Measurements from ENCODE around the gene ABCB9.

DNA sequence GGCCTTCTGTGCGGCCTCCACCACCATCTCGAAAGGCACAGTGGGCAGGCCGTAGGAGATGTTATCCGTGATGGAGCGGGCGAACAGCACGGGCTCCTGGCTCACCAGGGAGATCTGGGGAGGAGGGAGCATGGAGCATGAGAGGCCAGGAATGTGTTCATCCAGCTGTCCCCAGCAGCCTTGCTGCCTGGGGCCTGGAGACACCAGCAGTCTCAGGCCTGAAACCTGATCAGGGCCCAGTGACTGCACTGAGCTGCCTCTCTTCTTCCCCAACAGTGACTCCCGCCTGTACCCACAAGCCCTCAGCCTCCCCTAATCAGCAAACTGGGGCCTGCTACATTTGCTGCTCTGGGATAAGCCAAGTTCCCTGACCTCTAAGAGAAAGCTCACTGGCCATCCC, 30.9 kb downstream of the ABCB9 start:
- TF ChIP-seq POLR2A (IDR thresholded peaks at IDR 0.05): no peak
- TF ChIP-seq, protein P1, sequence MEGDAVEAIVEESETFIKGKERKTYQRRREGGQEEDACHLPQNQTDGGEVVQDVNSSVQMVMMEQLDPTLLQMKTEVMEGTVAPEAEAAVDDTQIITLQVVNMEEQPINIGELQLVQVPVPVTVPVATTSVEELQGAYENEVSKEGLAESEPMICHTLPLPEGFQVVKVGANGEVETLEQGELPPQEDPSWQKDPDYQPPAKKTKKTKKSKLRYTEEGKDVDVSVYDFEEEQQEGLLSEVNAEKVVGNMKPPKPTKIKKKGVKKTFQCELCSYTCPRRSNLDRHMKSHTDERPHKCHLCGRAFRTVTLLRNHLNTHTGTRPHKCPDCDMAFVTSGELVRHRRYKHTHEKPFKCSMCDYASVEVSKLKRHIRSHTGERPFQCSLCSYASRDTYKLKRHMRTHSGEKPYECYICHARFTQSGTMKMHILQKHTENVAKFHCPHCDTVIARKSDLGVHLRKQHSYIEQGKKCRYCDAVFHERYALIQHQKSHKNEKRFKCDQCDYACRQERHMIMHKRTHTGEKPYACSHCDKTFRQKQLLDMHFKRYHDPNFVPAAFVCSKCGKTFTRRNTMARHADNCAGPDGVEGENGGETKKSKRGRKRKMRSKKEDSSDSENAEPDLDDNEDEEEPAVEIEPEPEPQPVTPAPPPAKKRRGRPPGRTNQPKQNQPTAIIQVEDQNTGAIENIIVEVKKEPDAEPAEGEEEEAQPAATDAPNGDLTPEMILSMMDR (IDR thresholded peaks at IDR 0.05): no peak
